H1 (cell line): ENCODE results near the gene CD300A. TPM values are rescaled to one million over a fixed set of nuclear protein-coding genes. Genes with fewer than 3 reads are reported as not detected.

Source experiments
- GABPA ChIP-seq: IDR thresholded peaks from 2 replicates; pipeline ENCODE4 v1.6.1; 2011; ENCODE audit warnings: mild to moderate bottlenecking, low read length, moderate library complexity, borderline replicate concordance; ENCODE audit not compliant: insufficient read depth
- HDAC2 ChIP-seq, 2 experiments: fragments of 300-600 bp in 1 of 2; sonication (generic) in 1 of 2; IDR thresholded peaks; 2 replicates each; pipeline ENCODE4 v1.6.1; 2011 to 2012; ENCODE audit warnings: low read depth in 2 of 2, low read length in 2 of 2, mild to moderate bottlenecking in 2 of 2, moderate library complexity in 2 of 2, borderline replicate concordance in 1 of 2, inconsistent platforms in 1 of 2
- HDAC6 ChIP-seq: IDR thresholded peaks from one replicate; pipeline ENCODE4 v1.7.1; 2012; ENCODE audit warnings: low read depth, mild to moderate bottlenecking, inconsistent platforms, low read length, moderate library complexity
- POLR2AphosphoS5 ChIP-seq: IDR thresholded peaks from 2 replicates; pipeline ENCODE4 v1.6.1; 2011; ENCODE audit warnings: low read depth, low read length
- TCF12 ChIP-seq: IDR thresholded peaks from 2 replicates; pipeline ENCODE4 v1.6.1; 2011; ENCODE audit warnings: low read depth, mild to moderate bottlenecking, low read length
- YY1 ChIP-seq: IDR thresholded peaks from 2 replicates; pipeline ENCODE4 v1.6.1; 2011; ENCODE audit warnings: low read depth, mild to moderate bottlenecking, low read length
- ZNF274 ChIP-seq: IDR thresholded peaks from 2 replicates; pipeline ENCODE4 v1.7.0; 2012; ENCODE audit warnings: low read length, borderline replicate concordance; ENCODE audit errors: extremely low read depth
- polyA plus RNA-seq, 7 experiments: library from polyadenylated mRNA; depleted of rRNA in 3 of 7; stranded (reverse) in 5 of 7; unstranded in 2 of 7; fragments of >200 nt in 5 of 7; fragments of 200-250 nt in 2 of 7; gene quantifications; 1 replicate in 5 of 7; 2 replicates in 1 of 7; 4 replicates in 1 of 7; pipeline versions ENCODE4 v1.2.1 to v1.2.3, GENCODE V29; 2011 to 2013; ENCODE audit warnings: missing spikeins in 2 of 7, mixed read lengths in 2 of 7
- total RNA-seq: library from RNA; stranded (reverse); fragmentation: NEBNext Ultra II Directional; extraction: Animal tissue kit (Norgen Biotek cat#: 25700); gene quantifications from 2 replicates; pipeline ENCODE4 v1.2.1, GENCODE V29; 2021

Gene CD300A
- total and polyA plus RNA-seq, 2 of the 8 experiments (the other 6 are each of a cell fraction or from before 2014, with no cell fraction given): 0.52 to 1.3 TPM

GRCh38 chr17:74454197-74455024 is 12.0 kb upstream of the CD300A start (continued):
- 0 out of 4 replicates have a peak, but pooled peaks of 1 of the 2 experiments have one; percentile 29 for TF ChIP-seq HDAC2 (IDR thresholded peaks at IDR 0.05; ENCODE audit: borderline replicate concordance in 1 of 2, low read depth in 2 of 2, low read length in 2 of 2)
- no peak for TF ChIP-seq POLR2AphosphoS5
- no peak for TF ChIP-seq HDAC6
- TF ChIP-seq ZNF274: no peak
- no peak for TF ChIP-seq YY1
- TF ChIP-seq TCF12: 0 out of 2 replicates have a peak, but pooled peaks have one; percentile 44
- no peak for TF ChIP-seq GABPA
